WTC11 (cell line): Measurements from ENCODE around the gene ST6GALNAC3. TPM values are rescaled to one million over a fixed set of nuclear protein-coding genes. Genes with fewer than 3 reads are reported as not detected.

ENCODE experiments used
- ATAC-seq: fragments of 200-7000 bp; cut with Tn5 transposase; 2 replicates; pipeline ENCODE4 v1.10.0; 2021; ENCODE audit warnings: mild to moderate bottlenecking, moderate library complexity
- CTCF ChIA-PET: fragments of 300-600 bp; sonication (Branson Sonifier 250); formaldehyde crosslinking; loops from one replicate; lab custom pipeline; 2021; ENCODE audit warnings: antibody characterized with exemption; lab: Charles Lee
- POLR2A ChIA-PET: fragments of 350-600 bp; sonication (Branson Sonifier 250); formaldehyde crosslinking; loops from one replicate; lab custom pipeline; 2021; ENCODE audit warnings: antibody characterized with exemption; lab: Charles Lee
- DNase-seq: peaks from one replicate; pipeline ENCODE4 v3.0.0; 2021; ENCODE audit warnings: low spot score
- H3K27ac Mint-ChIP-seq: 2 replicates; pipeline ENCODE4 v1.8.0; 2021; ENCODE audit warnings: mixed read lengths
- H3K27me3 Mint-ChIP-seq: 2 replicates; pipeline ENCODE4 v1.8.0; 2021; ENCODE audit warnings: low read depth, mild to moderate bottlenecking, moderate library complexity, mixed read lengths
- H3K36me3 Mint-ChIP-seq: 2 replicates; pipeline ENCODE4 v1.8.0; 2021; ENCODE audit warnings: mixed read lengths
- H3K4me1 Mint-ChIP-seq: 2 replicates; pipeline ENCODE4 v1.8.0; 2022; ENCODE audit warnings: mixed read lengths
- H3K4me3 Mint-ChIP-seq: 2 replicates; pipeline ENCODE4 v1.8.0; 2021; ENCODE audit warnings: mild to moderate bottlenecking, moderate library complexity, mixed read lengths
- H3K9me3 Mint-ChIP-seq: 2 replicates; pipeline ENCODE4 v1.8.0; 2021; ENCODE audit warnings: mixed read lengths
- CBFB ChIP-seq: sonication (generic); formaldehyde crosslinking; IDR thresholded peaks from 2 replicates; pipeline ENCODE4 v1.8.1; 2022; ENCODE audit warnings: mild to moderate bottlenecking, low read depth, missing genetic modification reagents
- CDX4 ChIP-seq: fragments of 250-450 bp; sonication (Bioruptor Pico); IDR thresholded peaks from 2 replicates; pipeline ENCODE4 v1.9.0; 2021; ENCODE audit warnings: moderate library complexity, mild to moderate bottlenecking, inconsistent platforms, borderline replicate concordance
- CREB1 ChIP-seq: sonication (generic); formaldehyde crosslinking; IDR thresholded peaks from 2 replicates; pipeline ENCODE4 v1.8.0; 2023; ENCODE audit warnings: mild to moderate bottlenecking, missing genetic modification reagents
- E2F4 ChIP-seq: sonication (generic); formaldehyde crosslinking; IDR thresholded peaks from 2 replicates; pipeline ENCODE4 v1.8.1; 2022; ENCODE audit warnings: low read depth, mild to moderate bottlenecking, moderate library complexity, missing genetic modification reagents, borderline replicate concordance
- FOXJ3 ChIP-seq: sonication (generic); formaldehyde crosslinking; IDR thresholded peaks from 2 replicates; pipeline ENCODE4 v1.9.0; 2021; ENCODE audit warnings: missing genetic modification reagents, mild to moderate bottlenecking, borderline replicate concordance
- FOXP4 ChIP-seq: sonication (generic); formaldehyde crosslinking; IDR thresholded peaks from 2 replicates; pipeline ENCODE4 v1.8.0; 2022; ENCODE audit warnings: mild to moderate bottlenecking, missing genetic modification reagents
- HMGXB4 ChIP-seq: sonication (generic); formaldehyde crosslinking; IDR thresholded peaks from 2 replicates; pipeline ENCODE4 v1.8.1; 2023; ENCODE audit warnings: mild to moderate bottlenecking, moderate library complexity, missing genetic modification reagents
- IRF2 ChIP-seq: sonication (generic); formaldehyde crosslinking; IDR thresholded peaks from 2 replicates; pipeline ENCODE4 v1.8.0; 2022; ENCODE audit warnings: low read depth, missing genetic modification reagents, borderline replicate concordance
- JAZF1 ChIP-seq: fragments of 250-450 bp; sonication (Bioruptor Pico); IDR thresholded peaks from 2 replicates; pipeline ENCODE4 v1.9.0; 2021; ENCODE audit warnings: moderate library complexity, mild to moderate bottlenecking, inconsistent platforms
- NFATC4 ChIP-seq: fragments of 250-450 bp; sonication (Bioruptor Pico); IDR thresholded peaks from 2 replicates; pipeline ENCODE4 v1.9.0; 2021; ENCODE audit warnings: mild to moderate bottlenecking
- NFYB ChIP-seq: sonication (generic); formaldehyde crosslinking; conservative IDR thresholded peaks from 2 replicates; pipeline ENCODE4 v1.8.0; 2022; ENCODE audit warnings: low read depth, missing genetic modification reagents
- PRRX2 ChIP-seq: fragments of 250-450 bp; sonication (Bioruptor Pico); IDR thresholded peaks from 2 replicates; pipeline ENCODE4 v1.8.0; 2021; ENCODE audit warnings: mild to moderate bottlenecking
- RELA ChIP-seq: sonication (generic); formaldehyde crosslinking; IDR thresholded peaks from 2 replicates; pipeline ENCODE4 v1.8.1; 2022; ENCODE audit warnings: missing genetic modification reagents, mild to moderate bottlenecking, borderline replicate concordance
- USF2 ChIP-seq: sonication (generic); formaldehyde crosslinking; IDR thresholded peaks from 2 replicates; pipeline ENCODE4 v1.8.1; 2023; ENCODE audit warnings: mild to moderate bottlenecking, missing genetic modification reagents, moderate library complexity
- ZNF232 ChIP-seq: sonication (generic); formaldehyde crosslinking; IDR thresholded peaks from 2 replicates; pipeline ENCODE4 v1.8.0; 2022; ENCODE audit warnings: mild to moderate bottlenecking, missing genetic modification reagents
- ZSCAN18 ChIP-seq: fragments of 250-450 bp; sonication (Bioruptor Pico); IDR thresholded peaks from 2 replicates; pipeline ENCODE4 v2.1.2; 2022; ENCODE audit warnings: mild to moderate bottlenecking, moderate library complexity
- total RNA-seq: library from RNA; stranded (reverse); gene quantifications from 3 replicates; pipeline ENCODE4 v1.2.3, GENCODE V29; 2021

ST6GALNAC3 gene
- total RNA-seq, 1 experiment from 2014 or later = 11.9 TPM

- no peak for TF ChIP-seq ZSCAN18
- TF ChIP-seq CREB1 (CRISPR knock-in tag) = no peak
- TF ChIP-seq PRRX2 = no peak
- no peak for TF ChIP-seq FOXJ3
- no peak for TF ChIP-seq RELA (CRISPR knock-in tag)
- no peak for TF ChIP-seq NFATC4 (CRISPR knock-in tag)
- no peak for TF ChIP-seq IRF2
- TF ChIP-seq NFYB (CRISPR knock-in tag) = no peak
- no peak for TF ChIP-seq E2F4 (CRISPR knock-in tag)
- no peak for TF ChIP-seq USF2 (CRISPR knock-in tag)
- no peak for TF ChIP-seq CBFB
- no peak for TF ChIP-seq JAZF1 (CRISPR knock-in tag)
- no peak for TF ChIP-seq CDX4 (CRISPR knock-in tag)
- H3K9me3 Mint-ChIP-seq = no peaks in the 10 kb centered on the region
- no peak overlapping the region for H3K4me3 Mint-ChIP-seq
- H3K36me3 Mint-ChIP-seq = no peaks in the 10 kb centered on the region
- POLR2A ChIA-PET = interaction anchor here (0.6 kb wide), 1 partner anchor 948 kb away, joined by 4 read pairs; no protein-coding TSS in a partner anchor
- CTCF ChIA-PET = no interaction called here
- H3K27me3 Mint-ChIP-seq = no peaks in the 10 kb centered on the region; the same call in 1 of the 2 replicates
- ATAC-seq (no peak), DNase-seq (no peak)
- H3K4me1 Mint-ChIP-seq = peaks cover 46% of the 10 kb centered on the region
- no peak overlapping the region for H3K27ac Mint-ChIP-seq
Observed at GRCh38 chr1:76080552-76081079, 6.1 kb downstream of the ST6GALNAC3 start.

GRCh38 chr1:76082062-76082461 lies 7.5 kb downstream of the ST6GALNAC3 start:
- ATAC-seq = no peak
- Mint-ChIP-seq H3K36me3 (no peaks in the 10 kb centered on the region), H3K27ac (no peak overlapping the region)
- TF ChIP-seq FOXP4 (no peak), ZNF232 (no peak), HMGXB4 (CRISPR knock-in tag) (no peak)
- TF ChIP-seq, all 79 proteins: peak for 0
- H3K27me3 Mint-ChIP-seq = no peaks in the 10 kb centered on the region
- H3K9me3 Mint-ChIP-seq = no peaks in the 10 kb centered on the region
- no peak overlapping the region for H3K4me3 Mint-ChIP-seq
- peaks cover 42% of the 10 kb centered on the region for H3K4me1 Mint-ChIP-seq
- CTCF ChIA-PET = no interaction called here
- no peak for DNase-seq
- POLR2A ChIA-PET = no interaction called here
